ENCODE data around the gene F5. TPM values are rescaled to one million over a fixed set of nuclear protein-coding genes. Genes with fewer than 3 reads are reported as not detected.

F5 gene
- total and polyA plus RNA-seq, 9 of the 15 experiments (the other 6 are each of a cell fraction or from before 2014, with no cell fraction given) = 0.03 to 0.13 TPM; not detected in 7

DNA sequence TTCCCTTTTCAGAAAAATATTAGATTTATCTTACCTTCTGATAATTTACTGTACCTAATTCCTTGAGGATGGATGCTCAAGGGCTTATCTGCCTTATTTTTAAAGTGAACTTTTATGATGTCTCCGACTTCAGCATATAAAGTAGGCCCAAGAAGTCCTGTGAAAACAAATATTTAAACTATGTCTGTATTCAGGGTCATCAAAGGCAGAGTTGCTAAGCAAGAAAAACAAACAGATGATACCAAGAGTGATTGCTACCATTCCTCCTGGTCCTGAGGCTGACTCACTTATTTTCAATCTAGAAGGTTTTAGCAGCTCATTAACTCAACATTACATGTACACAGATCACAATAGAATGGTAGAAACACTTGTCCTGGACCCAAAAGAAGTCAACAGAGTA lies 14.1 kb downstream of the F5 start:
- Histone ChIP-seq H3K27me3 (ENCODE audit: control insufficient read depth in 2 of 2, insufficient read depth in 2 of 2, low read length in 2 of 2) (peaks cover 2 to 4% of the 10 kb centered on the region in 2 experiments; a peak in 3 of 5 replicates), H3K9me3 (replicated peaks; ENCODE audit: control insufficient read depth, insufficient read depth, low read depth, low read length) (no peaks in the 10 kb centered on the region), H2AFZ (ENCODE audit: low read depth, low read length) (no peak overlapping the region), H3K36me3 (ENCODE audit: control insufficient read depth, insufficient read depth, low read length) (no peaks in the 10 kb centered on the region), H3K9me1 (ENCODE audit: control insufficient read depth, insufficient read depth, low read length) (no peaks in the 10 kb centered on the region), H3K79me2 (ENCODE audit: control insufficient read depth, insufficient read depth, low read length) (no peaks in the 10 kb centered on the region), H3K4me2 (ENCODE audit: insufficient read depth, low read length) (no peak overlapping the region), H3K4me3 (no peak overlapping the region), H3K9ac (ENCODE audit: insufficient read depth in 1 of 2, low read depth in 2 of 2, low read length in 2 of 2) (no peak overlapping the region), H4K20me1 (replicated peaks; ENCODE audit: control insufficient read depth, insufficient read depth, low read length) (no peaks in the 10 kb centered on the region), H3K4me1 (replicated peaks in 1 of 2; ENCODE audit: control insufficient read depth in 2 of 2, insufficient read depth in 2 of 2, low read length in 2 of 2) (no peaks in the 10 kb centered on the region), H3K27ac (ENCODE audit: extremely low read depth, low read depth, low read length) (no peak overlapping the region)
- no peak for ATAC-seq
- POLR2A ChIA-PET = no interaction called here
- no peak for DNase-seq (ENCODE audit: extremely low read depth in 1 of 4, low spot score in 3 of 4)
- 4% methylated on average over 1 of the region's 1 CpG for WGBS (ENCODE audit: insufficient coverage, low coverage, missing lambda C conversion rate)
- CTCF ChIA-PET (ENCODE audit: low intra/inter-chr PET ratio) = no interaction called here
- intact Hi-C loops (cut with micrococcal nuclease) = no loop called here
- in situ Hi-C loops (cut with MboI) = no loop called here
- no peak for TF ChIP-seq ZBTB7A (IDR thresholded peaks at IDR 0.05; ENCODE audit: borderline replicate concordance, control insufficient read depth, low read depth, low read length)
- TF ChIP-seq, protein P1, sequence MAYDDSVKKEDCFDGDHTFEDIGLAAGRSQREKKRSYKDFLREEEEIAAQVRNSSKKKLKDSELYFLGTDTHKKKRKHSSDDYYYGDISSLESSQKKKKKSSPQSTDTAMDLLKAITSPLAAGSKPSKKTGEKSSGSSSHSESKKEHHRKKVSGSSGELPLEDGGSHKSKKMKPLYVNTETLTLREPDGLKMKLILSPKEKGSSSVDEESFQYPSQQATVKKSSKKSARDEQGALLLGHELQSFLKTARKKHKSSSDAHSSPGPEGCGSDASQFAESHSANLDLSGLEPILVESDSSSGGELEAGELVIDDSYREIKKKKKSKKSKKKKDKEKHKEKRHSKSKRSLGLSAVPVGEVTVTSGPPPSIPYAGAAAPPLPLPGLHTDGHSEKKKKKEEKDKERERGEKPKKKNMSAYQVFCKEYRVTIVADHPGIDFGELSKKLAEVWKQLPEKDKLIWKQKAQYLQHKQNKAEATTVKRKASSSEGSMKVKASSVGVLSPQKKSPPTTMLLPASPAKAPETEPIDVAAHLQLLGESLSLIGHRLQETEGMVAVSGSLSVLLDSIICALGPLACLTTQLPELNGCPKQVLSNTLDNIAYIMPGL (CRISPR knock-in tag; IDR thresholded peaks at IDR 0.05) = no peak
- no peak for TF ChIP-seq TAF7 (tag; IDR thresholded peaks at IDR 0.05)
- TF ChIP-seq, protein P2, sequence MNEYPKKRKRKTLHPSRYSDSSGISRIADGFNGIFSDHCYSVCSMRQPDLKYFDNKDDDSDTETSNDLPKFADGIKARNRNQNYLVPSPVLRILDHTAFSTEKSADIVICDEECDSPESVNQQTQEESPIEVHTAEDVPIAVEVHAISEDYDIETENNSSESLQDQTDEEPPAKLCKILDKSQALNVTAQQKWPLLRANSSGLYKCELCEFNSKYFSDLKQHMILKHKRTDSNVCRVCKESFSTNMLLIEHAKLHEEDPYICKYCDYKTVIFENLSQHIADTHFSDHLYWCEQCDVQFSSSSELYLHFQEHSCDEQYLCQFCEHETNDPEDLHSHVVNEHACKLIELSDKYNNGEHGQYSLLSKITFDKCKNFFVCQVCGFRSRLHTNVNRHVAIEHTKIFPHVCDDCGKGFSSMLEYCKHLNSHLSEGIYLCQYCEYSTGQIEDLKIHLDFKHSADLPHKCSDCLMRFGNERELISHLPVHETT (CRISPR knock-in tag; conservative IDR thresholded peaks at IDR 0.05 in 1 of 2, IDR thresholded peaks at IDR 0.05 in 1 of 2) = no peak
- no peak for TF ChIP-seq ETV6 (IDR thresholded peaks at IDR 0.05; ENCODE audit: borderline replicate concordance in 1 of 2, low read depth in 2 of 2, low read length in 1 of 2)
- TF ChIP-seq ETV6 (CRISPR knock-in tag; IDR thresholded peaks at IDR 0.05; ENCODE audit: borderline replicate concordance) = no peak
- TF ChIP-seq, protein P3, sequence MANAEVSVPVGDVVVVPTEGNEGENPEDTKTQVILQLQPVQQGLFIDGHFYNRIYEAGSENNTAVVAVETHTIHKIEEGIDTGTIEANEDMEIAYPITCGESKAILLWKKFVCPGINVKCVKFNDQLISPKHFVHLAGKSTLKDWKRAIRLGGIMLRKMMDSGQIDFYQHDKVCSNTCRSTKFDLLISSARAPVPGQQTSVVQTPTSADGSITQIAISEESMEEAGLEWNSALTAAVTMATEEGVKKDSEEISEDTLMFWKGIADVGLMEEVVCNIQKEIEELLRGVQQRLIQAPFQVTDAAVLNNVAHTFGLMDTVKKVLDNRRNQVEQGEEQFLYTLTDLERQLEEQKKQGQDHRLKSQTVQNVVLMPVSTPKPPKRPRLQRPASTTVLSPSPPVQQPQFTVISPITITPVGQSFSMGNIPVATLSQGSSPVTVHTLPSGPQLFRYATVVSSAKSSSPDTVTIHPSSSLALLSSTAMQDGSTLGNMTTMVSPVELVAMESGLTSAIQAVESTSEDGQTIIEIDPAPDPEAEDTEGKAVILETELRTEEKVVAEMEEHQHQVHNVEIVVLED (CRISPR knock-in tag; IDR thresholded peaks at IDR 0.05) = no peak
- TF ChIP-seq, protein P4, sequence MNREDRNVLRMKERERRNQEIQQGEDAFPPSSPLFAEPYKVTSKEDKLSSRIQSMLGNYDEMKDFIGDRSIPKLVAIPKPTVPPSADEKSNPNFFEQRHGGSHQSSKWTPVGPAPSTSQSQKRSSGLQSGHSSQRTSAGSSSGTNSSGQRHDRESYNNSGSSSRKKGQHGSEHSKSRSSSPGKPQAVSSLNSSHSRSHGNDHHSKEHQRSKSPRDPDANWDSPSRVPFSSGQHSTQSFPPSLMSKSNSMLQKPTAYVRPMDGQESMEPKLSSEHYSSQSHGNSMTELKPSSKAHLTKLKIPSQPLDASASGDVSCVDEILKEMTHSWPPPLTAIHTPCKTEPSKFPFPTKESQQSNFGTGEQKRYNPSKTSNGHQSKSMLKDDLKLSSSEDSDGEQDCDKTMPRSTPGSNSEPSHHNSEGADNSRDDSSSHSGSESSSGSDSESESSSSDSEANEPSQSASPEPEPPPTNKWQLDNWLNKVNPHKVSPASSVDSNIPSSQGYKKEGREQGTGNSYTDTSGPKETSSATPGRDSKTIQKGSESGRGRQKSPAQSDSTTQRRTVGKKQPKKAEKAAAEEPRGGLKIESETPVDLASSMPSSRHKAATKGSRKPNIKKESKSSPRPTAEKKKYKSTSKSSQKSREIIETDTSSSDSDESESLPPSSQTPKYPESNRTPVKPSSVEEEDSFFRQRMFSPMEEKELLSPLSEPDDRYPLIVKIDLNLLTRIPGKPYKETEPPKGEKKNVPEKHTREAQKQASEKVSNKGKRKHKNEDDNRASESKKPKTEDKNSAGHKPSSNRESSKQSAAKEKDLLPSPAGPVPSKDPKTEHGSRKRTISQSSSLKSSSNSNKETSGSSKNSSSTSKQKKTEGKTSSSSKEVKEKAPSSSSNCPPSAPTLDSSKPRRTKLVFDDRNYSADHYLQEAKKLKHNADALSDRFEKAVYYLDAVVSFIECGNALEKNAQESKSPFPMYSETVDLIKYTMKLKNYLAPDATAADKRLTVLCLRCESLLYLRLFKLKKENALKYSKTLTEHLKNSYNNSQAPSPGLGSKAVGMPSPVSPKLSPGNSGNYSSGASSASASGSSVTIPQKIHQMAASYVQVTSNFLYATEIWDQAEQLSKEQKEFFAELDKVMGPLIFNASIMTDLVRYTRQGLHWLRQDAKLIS (CRISPR knock-in tag; IDR thresholded peaks at IDR 0.05) = no peak
- TF ChIP-seq NRF1 (conservative IDR thresholded peaks at IDR 0.05 in 1 of 2, IDR thresholded peaks at IDR 0.05 in 1 of 2) = no peak
- BruUV-seq (replicated peaks) = no TSS peak
- no peak for FAIRE-seq
